Measurements from ENCODE around the gene MARCKS.

DNA sequence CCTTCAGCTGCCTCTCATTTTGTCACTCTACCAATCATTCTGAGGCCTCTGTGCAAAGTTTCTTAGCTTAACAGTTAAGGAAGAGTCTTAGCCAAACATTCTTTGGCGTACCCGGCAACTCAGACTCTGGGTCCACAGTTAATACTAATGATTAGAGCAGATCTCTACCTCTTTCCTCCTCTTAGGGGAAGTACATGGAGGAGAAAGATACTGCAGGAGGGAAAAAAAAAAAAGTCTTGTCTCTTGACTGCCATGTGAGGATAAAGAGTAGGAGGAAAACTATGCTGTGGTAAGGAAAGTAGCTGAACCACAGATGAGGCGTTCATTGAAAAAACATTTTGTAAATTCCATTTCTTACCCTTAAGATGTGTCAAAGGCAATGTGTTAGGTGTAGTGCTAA is 44.0 kb upstream of the MARCKS start:
- no peak for TF ChIP-seq POLR2AphosphoS5 (IDR thresholded peaks at IDR 0.05; ENCODE audit: insufficient read depth, low read depth, low read length)
- TF ChIP-seq, protein P1, sequence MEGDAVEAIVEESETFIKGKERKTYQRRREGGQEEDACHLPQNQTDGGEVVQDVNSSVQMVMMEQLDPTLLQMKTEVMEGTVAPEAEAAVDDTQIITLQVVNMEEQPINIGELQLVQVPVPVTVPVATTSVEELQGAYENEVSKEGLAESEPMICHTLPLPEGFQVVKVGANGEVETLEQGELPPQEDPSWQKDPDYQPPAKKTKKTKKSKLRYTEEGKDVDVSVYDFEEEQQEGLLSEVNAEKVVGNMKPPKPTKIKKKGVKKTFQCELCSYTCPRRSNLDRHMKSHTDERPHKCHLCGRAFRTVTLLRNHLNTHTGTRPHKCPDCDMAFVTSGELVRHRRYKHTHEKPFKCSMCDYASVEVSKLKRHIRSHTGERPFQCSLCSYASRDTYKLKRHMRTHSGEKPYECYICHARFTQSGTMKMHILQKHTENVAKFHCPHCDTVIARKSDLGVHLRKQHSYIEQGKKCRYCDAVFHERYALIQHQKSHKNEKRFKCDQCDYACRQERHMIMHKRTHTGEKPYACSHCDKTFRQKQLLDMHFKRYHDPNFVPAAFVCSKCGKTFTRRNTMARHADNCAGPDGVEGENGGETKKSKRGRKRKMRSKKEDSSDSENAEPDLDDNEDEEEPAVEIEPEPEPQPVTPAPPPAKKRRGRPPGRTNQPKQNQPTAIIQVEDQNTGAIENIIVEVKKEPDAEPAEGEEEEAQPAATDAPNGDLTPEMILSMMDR (IDR thresholded peaks at IDR 0.05; ENCODE audit: extremely low read depth in 1 of 2, insufficient read depth in 1 of 2, low read depth in 1 of 2, low read length in 2 of 2), result no peak
- TF ChIP-seq FOS (IDR thresholded peaks at IDR 0.05; ENCODE audit: borderline replicate concordance, insufficient read depth, low read length), result no peak
- no peak for TF ChIP-seq EZH2 (IDR thresholded peaks at IDR 0.05; ENCODE audit: borderline replicate concordance, low read depth, low read length, severe bottlenecking)
- TF ChIP-seq POLR2A (IDR thresholded peaks at IDR 0.05; ENCODE audit: low read depth, low read length), result no peak

Data from endothelial cell of umbilical vein (primary cell).